ENCODE measurements around the gene CHD5. TPM values are rescaled to one million over a fixed set of nuclear protein-coding genes. Genes with fewer than 3 reads are reported as not detected.

CHD5 gene
- total and polyA plus RNA-seq, 5 donors from 2014 or later = not detected

DNA sequence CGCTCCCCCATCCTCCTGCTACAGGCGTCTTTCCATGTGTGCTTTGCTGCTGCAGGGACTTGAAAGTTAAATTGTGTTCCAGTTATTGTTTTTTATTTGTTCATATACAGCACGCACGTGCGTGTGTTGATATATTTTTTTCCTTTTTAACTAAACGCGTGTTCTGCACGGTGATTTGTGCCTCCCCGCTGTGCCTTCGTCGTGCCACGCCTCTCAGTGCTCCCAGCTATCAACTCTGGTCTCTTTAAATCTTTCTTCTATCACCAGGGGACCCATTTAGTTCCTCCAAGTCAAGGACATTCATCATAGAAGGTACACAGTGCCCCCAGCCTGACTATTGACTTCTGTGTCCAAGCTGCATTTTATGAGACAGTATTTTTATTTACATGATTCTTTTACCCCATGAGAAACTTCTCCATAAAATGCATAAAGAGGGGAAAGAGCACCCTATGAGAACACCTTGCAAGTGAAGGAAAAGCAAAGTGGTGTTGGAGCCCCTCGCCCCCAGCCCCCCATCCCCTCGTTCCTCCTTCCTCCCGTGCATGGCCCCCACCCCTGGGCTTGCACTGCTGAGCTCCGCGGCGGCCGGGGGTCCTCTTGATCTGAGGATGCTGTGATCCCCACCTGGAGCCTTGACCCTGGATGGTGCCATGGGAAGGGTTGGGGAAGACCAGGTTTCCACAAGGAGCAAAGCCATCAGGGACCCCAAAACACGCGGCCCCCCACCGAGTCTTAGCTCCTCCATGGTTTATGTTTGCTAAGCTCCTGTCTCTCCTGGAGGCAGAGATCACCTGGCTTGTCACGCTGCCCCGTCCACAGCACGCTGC, 88.9 kb downstream of the CHD5 start:
- Mint-ChIP-seq H3K27ac (peak overlapping the region in 1 of 3 donors; percentile 51), H3K36me3 (peaks cover 19% of the 10 kb centered on the region)

DNA sequence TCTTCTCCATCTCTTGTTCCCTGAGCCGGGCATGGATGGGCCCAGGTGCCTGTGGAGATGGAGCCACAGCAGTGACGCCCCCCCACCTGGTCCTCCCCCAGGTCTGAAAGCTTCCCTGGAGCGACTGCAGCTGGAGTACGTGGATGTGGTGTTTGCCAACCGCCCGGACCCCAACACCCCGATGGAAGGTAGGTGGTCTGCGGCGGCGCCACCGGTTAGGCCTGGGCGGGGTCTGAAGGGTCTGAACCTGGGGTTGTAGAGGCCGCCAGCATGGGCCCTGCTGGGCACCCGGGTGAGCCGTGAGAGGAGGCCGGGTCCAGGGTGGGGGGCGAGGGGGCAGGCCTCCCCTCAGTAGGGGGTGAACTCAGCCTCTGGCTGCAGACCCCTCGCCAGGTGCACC, 89.8 kb downstream of the CHD5 start:
- DNase-seq (no peak), ATAC-seq (ENCODE audit: low read depth in 2 of 2) (no peak)
- Histone ChIP-seq H3K9me3 (ENCODE audit: control insufficient read depth in 2 of 2, low read length in 2 of 2) (no peaks in the 10 kb centered on the region), H3K27ac (ENCODE audit: insufficient read depth, low read length, poor library complexity, severe bottlenecking) (no peak overlapping the region), H3K27me3 (ENCODE audit: control insufficient read depth, insufficient read depth, low read length) (no peaks in the 10 kb centered on the region), H3K4me3 (ENCODE audit: low read depth, low read length) (no peak overlapping the region), H3K36me3 (ENCODE audit: control insufficient read depth, insufficient read depth, low read length) (peaks cover 55% of the 10 kb centered on the region), H3K4me1 (ENCODE audit: control insufficient read depth, insufficient read depth, low read length, poor library complexity, severe bottlenecking) (no peaks in the 10 kb centered on the region)
- Mint-ChIP-seq H3K4me3 (no peak overlapping the region), H3K27ac (no peak overlapping the region), H3K27me3 (no peaks in the 10 kb centered on the region), H3K9me3 (no peaks in the 10 kb centered on the region), H3K4me1 (peaks cover 0 to 5% (median 0%) of the 10 kb centered on the region in 4 donors), H3K36me3 (peaks cover 19% of the 10 kb centered on the region)

More for the DNA sequence above, 88.9 kb downstream of the CHD5 start:
- H3K4me3 ChIP-seq (ENCODE audit: low read depth, low read length) = no peak overlapping the region
- Mint-ChIP-seq H3K4me3 (no peak overlapping the region), H3K4me1 (peaks cover 0 to 5% (median 0%) of the 10 kb centered on the region in 4 donors), H3K27me3 (no peaks in the 10 kb centered on the region), H3K9me3 (no peaks in the 10 kb centered on the region)
- H3K9me3 ChIP-seq (ENCODE audit: control insufficient read depth in 2 of 2, low read length in 2 of 2) = no peaks in the 10 kb centered on the region
- no peak for DNase-seq
- peaks cover 49% of the 10 kb centered on the region for H3K36me3 ChIP-seq (ENCODE audit: control insufficient read depth, insufficient read depth, low read length)
- H3K27me3 ChIP-seq (ENCODE audit: control insufficient read depth, insufficient read depth, low read length) = no peaks in the 10 kb centered on the region
- H3K4me1 ChIP-seq (ENCODE audit: control insufficient read depth, insufficient read depth, low read length, poor library complexity, severe bottlenecking) = no peaks in the 10 kb centered on the region
- ATAC-seq (ENCODE audit: low read depth in 2 of 2) = no peak
- no peak overlapping the region for H3K27ac ChIP-seq (ENCODE audit: insufficient read depth, low read length, poor library complexity, severe bottlenecking)

DNA sequence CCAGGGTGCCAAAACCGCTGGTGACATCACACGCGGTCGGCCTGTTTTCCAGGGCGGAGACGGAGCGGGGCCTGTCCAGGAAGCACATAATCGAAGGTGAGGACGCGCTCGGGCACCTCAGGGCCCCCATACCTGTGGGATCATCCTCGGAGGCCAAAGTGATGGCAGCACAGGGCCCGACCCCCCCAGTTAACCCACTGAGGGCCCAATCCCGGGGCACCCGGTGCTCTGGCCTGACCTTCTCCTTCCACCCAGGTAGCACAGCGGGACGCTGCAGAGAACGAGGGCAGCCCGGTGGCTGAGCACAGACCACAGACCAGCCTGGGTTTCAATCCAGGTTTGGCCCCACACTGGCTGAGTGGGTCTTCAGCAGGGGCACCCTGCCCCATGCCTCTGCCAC, 91.2 kb downstream of the CHD5 start:
- peaks cover 50% of the 10 kb centered on the region for H3K36me3 ChIP-seq (ENCODE audit: control insufficient read depth, insufficient read depth, low read length)
- H3K36me3 Mint-ChIP-seq = peaks cover 19% of the 10 kb centered on the region
- no peak overlapping the region for H3K27ac ChIP-seq (ENCODE audit: insufficient read depth, low read length, poor library complexity, severe bottlenecking)

DNA sequence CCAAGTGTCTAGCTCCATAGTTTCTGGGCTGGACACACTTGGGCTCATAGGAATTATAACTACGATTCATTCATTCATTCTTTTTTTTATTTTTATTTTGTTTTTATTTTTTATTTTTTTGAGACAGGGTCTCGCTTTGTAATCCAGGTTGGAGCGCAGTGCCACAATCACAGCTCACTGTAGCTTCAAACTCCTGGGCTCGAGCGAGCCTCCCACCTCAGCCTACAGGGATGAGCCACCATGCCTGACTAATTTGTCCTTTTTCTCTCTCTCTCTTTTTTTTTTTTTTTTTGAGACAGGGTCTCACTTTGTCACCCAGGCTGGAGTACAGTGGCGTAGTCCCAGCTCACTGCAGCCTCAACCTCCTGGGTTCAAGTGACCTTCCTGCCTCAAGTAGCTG, 92.2 kb downstream of the CHD5 start:
- peaks cover 52% of the 10 kb centered on the region for H3K36me3 ChIP-seq (ENCODE audit: control insufficient read depth, insufficient read depth, low read length)
- Mint-ChIP-seq H3K4me3 (no peak overlapping the region), H3K9me3 (no peaks in the 10 kb centered on the region), H3K36me3 (peaks cover 17% of the 10 kb centered on the region), H3K4me1 (peaks cover 0 to 5% (median 0%) of the 10 kb centered on the region in 4 donors), H3K27me3 (no peaks in the 10 kb centered on the region), H3K27ac (no peak overlapping the region)
- H3K9me3 ChIP-seq (ENCODE audit: control insufficient read depth in 2 of 2, low read length in 2 of 2) = no peaks in the 10 kb centered on the region
- no peaks in the 10 kb centered on the region for H3K4me1 ChIP-seq (ENCODE audit: control insufficient read depth, insufficient read depth, low read length, poor library complexity, severe bottlenecking)
- no peak overlapping the region for H3K4me3 ChIP-seq (ENCODE audit: low read depth, low read length)
- H3K27ac ChIP-seq (ENCODE audit: insufficient read depth, low read length, poor library complexity, severe bottlenecking) = no peak overlapping the region
- no peak for DNase-seq
- ATAC-seq (ENCODE audit: low read depth in 2 of 2) = no peak
- H3K27me3 ChIP-seq (ENCODE audit: control insufficient read depth, insufficient read depth, low read length) = no peaks in the 10 kb centered on the region

More for the DNA sequence above, 91.2 kb downstream of the CHD5 start:
- no peak for ATAC-seq (ENCODE audit: low read depth in 2 of 2)
- Mint-ChIP-seq H3K4me1 (peaks cover 0 to 5% (median 0%) of the 10 kb centered on the region in 4 donors), H3K27me3 (no peaks in the 10 kb centered on the region), H3K27ac (no peak overlapping the region), H3K9me3 (no peaks in the 10 kb centered on the region), H3K4me3 (no peak overlapping the region)
- H3K4me1 ChIP-seq (ENCODE audit: control insufficient read depth, insufficient read depth, low read length, poor library complexity, severe bottlenecking) = no peaks in the 10 kb centered on the region
- no peak overlapping the region for H3K4me3 ChIP-seq (ENCODE audit: low read depth, low read length)
- no peak for DNase-seq
- no peaks in the 10 kb centered on the region for H3K9me3 ChIP-seq (ENCODE audit: control insufficient read depth in 2 of 2, low read length in 2 of 2)
- no peaks in the 10 kb centered on the region for H3K27me3 ChIP-seq (ENCODE audit: control insufficient read depth, insufficient read depth, low read length)

DNA sequence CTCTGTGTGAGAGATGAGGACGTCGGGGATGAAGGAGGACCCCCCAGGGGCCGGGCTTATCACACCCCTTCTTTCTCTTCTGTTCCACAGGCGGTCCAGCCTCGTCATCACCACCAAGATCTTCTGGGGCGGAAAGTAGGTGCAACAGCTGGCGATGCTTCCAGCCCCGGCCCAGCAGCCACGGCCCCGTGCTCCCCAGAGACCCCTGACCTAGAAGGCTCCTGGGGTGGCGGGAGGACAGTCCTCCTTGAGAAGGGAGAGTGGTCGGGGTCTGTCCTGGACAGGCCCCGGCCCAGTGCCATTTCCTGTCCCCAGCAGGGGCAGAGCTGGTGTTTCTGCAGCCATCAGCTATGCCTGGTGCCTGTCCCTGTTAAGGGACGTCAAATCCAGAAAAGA, 92.7 kb downstream of the CHD5 start:
- DNase-seq (no peak), ATAC-seq (ENCODE audit: low read depth in 2 of 2) (no peak)
- no peaks in the 10 kb centered on the region for H3K9me3 ChIP-seq (ENCODE audit: control insufficient read depth in 2 of 2, low read length in 2 of 2)
- Mint-ChIP-seq H3K27me3 (no peaks in the 10 kb centered on the region), H3K36me3 (peaks cover 17% of the 10 kb centered on the region), H3K4me3 (no peak overlapping the region), H3K4me1 (peaks cover 0 to 5% (median 0%) of the 10 kb centered on the region in 4 donors), H3K27ac (no peak overlapping the region), H3K9me3 (no peaks in the 10 kb centered on the region)
- H3K4me1 ChIP-seq (ENCODE audit: control insufficient read depth, insufficient read depth, low read length, poor library complexity, severe bottlenecking) = no peaks in the 10 kb centered on the region
- no peaks in the 10 kb centered on the region for H3K27me3 ChIP-seq (ENCODE audit: control insufficient read depth, insufficient read depth, low read length)
- no peak overlapping the region for H3K27ac ChIP-seq (ENCODE audit: insufficient read depth, low read length, poor library complexity, severe bottlenecking)
- H3K36me3 ChIP-seq (ENCODE audit: control insufficient read depth, insufficient read depth, low read length) = peaks cover 53% of the 10 kb centered on the region
- no peak overlapping the region for H3K4me3 ChIP-seq (ENCODE audit: low read depth, low read length)

DNA sequence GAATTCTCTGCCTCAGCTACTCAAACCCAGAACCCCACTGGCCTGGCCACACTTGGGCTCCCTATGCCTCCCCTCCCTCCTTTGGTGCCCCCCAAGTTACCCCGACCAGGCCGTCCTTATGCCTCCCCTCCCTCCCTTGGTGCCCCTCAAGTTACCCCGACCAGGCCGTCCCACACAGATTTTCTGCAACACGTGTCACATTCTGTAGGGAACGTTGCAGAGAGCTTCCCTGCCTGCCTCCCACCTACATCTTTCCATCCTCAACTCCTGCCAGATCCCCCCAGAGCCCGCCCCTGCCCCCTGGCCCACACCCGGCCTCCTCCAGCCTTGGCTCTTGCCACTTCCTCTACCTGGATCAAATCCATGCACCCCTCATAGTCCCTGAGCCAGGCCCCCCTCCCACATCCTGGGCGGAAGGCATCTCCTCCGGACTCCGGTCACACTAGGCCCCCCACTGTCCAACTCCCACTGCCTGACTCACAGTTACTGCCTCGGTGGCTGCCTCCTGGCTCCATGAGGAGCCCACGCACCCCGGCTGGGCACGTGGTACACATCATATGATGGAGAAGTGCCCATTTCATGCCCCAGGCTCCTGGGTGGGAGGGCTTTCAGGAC, 93.3 kb downstream of the CHD5 start:
- no peaks in the 10 kb centered on the region for H3K9me3 Mint-ChIP-seq
- ATAC-seq (ENCODE audit: low read depth in 2 of 2) (no peak), DNase-seq (no peak)
- H3K4me1 Mint-ChIP-seq = peaks cover 0 to 5% (median 0%) of the 10 kb centered on the region in 4 donors
- Histone ChIP-seq H3K36me3 (ENCODE audit: control insufficient read depth, insufficient read depth, low read length) (peaks cover 55% of the 10 kb centered on the region), H3K4me1 (ENCODE audit: control insufficient read depth, insufficient read depth, low read length, poor library complexity, severe bottlenecking) (no peaks in the 10 kb centered on the region), H3K27ac (ENCODE audit: insufficient read depth, low read length, poor library complexity, severe bottlenecking) (no peak overlapping the region), H3K27me3 (ENCODE audit: control insufficient read depth, insufficient read depth, low read length) (no peaks in the 10 kb centered on the region), H3K4me3 (ENCODE audit: low read depth, low read length) (no peak overlapping the region), H3K9me3 (ENCODE audit: control insufficient read depth in 2 of 2, low read length in 2 of 2) (no peaks in the 10 kb centered on the region)
- H3K4me3 Mint-ChIP-seq = no peak overlapping the region
- H3K27me3 Mint-ChIP-seq = no peaks in the 10 kb centered on the region
- H3K36me3 Mint-ChIP-seq = peaks cover 17% of the 10 kb centered on the region
- H3K27ac Mint-ChIP-seq = no peak overlapping the region

DNA sequence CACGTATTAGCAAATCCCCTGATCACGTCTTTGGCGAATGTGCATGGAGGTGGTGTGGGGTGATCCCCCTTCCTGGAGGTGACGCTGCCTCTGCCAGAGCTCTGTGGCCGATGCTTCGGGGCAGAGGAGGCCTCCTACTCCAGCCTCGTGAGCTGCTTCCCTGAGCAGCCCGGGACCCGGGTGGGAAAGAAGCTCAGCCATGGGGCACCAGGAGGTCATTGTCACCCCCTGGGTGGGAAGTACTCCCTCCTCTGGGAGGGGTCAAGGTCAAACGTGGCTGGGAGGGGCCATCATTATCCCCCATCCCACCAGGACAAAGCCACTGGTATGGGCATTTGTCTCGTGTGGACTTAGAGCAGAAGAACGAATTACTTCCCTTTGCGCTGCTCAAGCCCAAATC, 93.8 kb downstream of the CHD5 start:
- peaks cover 56% of the 10 kb centered on the region for H3K36me3 ChIP-seq (ENCODE audit: control insufficient read depth, insufficient read depth, low read length)
- Mint-ChIP-seq H3K27me3 (no peaks in the 10 kb centered on the region), H3K4me3 (no peak overlapping the region), H3K27ac (no peak overlapping the region), H3K36me3 (peaks cover 17% of the 10 kb centered on the region), H3K9me3 (no peaks in the 10 kb centered on the region), H3K4me1 (peaks cover 0 to 5% (median 0%) of the 10 kb centered on the region in 4 donors)
- no peaks in the 10 kb centered on the region for H3K9me3 ChIP-seq (ENCODE audit: control insufficient read depth in 2 of 2, low read length in 2 of 2)
- DNase-seq (no peak), ATAC-seq (ENCODE audit: low read depth in 2 of 2) (no peak)
- no peaks in the 10 kb centered on the region for H3K27me3 ChIP-seq (ENCODE audit: control insufficient read depth, insufficient read depth, low read length)
- H3K27ac ChIP-seq (ENCODE audit: insufficient read depth, low read length, poor library complexity, severe bottlenecking) = no peak overlapping the region
- H3K4me1 ChIP-seq (ENCODE audit: control insufficient read depth, insufficient read depth, low read length, poor library complexity, severe bottlenecking) = no peaks in the 10 kb centered on the region
- no peak overlapping the region for H3K4me3 ChIP-seq (ENCODE audit: low read depth, low read length)

Data from CD4-positive, CD25-positive, alpha-beta regulatory T cell (primary cell).